Measurements from ENCODE around the gene ZIC4.

The ZIC4 gene

GRCh38 chr3:147426931-147427330 lies 20.6 kb upstream of the ZIC4 start:
- DNase-seq (ENCODE audit: low read depth): no peak
- no peak for TF ChIP-seq CTCF (conservative IDR thresholded peaks at IDR 0.05; ENCODE audit: low read depth, low read length)
- H3K4me3 ChIP-seq (ENCODE audit: low read depth, low read length): no peak overlapping the region

- no peak for TF ChIP-seq CTCF (conservative IDR thresholded peaks at IDR 0.05; ENCODE audit: low read depth, low read length)
- H3K4me3 ChIP-seq (ENCODE audit: low read depth, low read length): peak overlapping the region; percentile 60
- DNase-seq (ENCODE audit: low read depth): no peak
Observed at GRCh38 chr3:147425388-147425850, 19.1 kb upstream of the ZIC4 start.

- peak; percentile 46 for DNase-seq (ENCODE audit: low read depth)
- peak overlapping the region; percentile 60 for H3K4me3 ChIP-seq (ENCODE audit: low read depth, low read length)
- no peak for TF ChIP-seq CTCF (conservative IDR thresholded peaks at IDR 0.05; ENCODE audit: low read depth, low read length)
Observed at GRCh38 chr3:147424581-147425387, 18.4 kb upstream of the ZIC4 start.

GRCh38 chr3:147423798-147424580 lies 17.6 kb upstream of the ZIC4 start:
- peak; percentile 83 for DNase-seq (ENCODE audit: low read depth)
- H3K4me3 ChIP-seq (ENCODE audit: low read depth, low read length): peak overlapping the region; percentile 60
- no peak for TF ChIP-seq CTCF (conservative IDR thresholded peaks at IDR 0.05; ENCODE audit: low read depth, low read length)

GRCh38 chr3:147423537-147423797 lies 17.1 kb upstream of the ZIC4 start:
- DNase-seq (ENCODE audit: low read depth): peak; percentile 60
- TF ChIP-seq CTCF (conservative IDR thresholded peaks at IDR 0.05; ENCODE audit: low read depth, low read length): no peak

GRCh38 chr3:147422601-147423536 lies 16.5 kb upstream of the ZIC4 start:
- TF ChIP-seq CTCF (conservative IDR thresholded peaks at IDR 0.05; ENCODE audit: low read depth, low read length): peak; percentile 1
- peak; percentile 83 for DNase-seq (ENCODE audit: low read depth)
- H3K4me3 ChIP-seq (ENCODE audit: low read depth, low read length): peak overlapping the region; percentile 60

More at GRCh38 chr3:147423537-147423797, 17.1 kb upstream of the ZIC4 start:
- H3K4me3 ChIP-seq (ENCODE audit: low read depth, low read length): peak overlapping the region; percentile 60

Measured in choroid plexus epithelial cell (primary cell).